WTC11 (cell line): Measurements from ENCODE around the gene FASTKD3. TPM values are rescaled to one million over a fixed set of nuclear protein-coding genes. Genes with fewer than 3 reads are reported as not detected.

ENCODE experiments used
- ATAC-seq: fragments of 200-7000 bp; cut with Tn5 transposase; 2 replicates; pipeline ENCODE4 v1.10.0; 2021; ENCODE audit warnings: mild to moderate bottlenecking, moderate library complexity
- CTCF ChIA-PET: fragments of 300-600 bp; sonication (Branson Sonifier 250); formaldehyde crosslinking; loops from one replicate; lab custom pipeline; 2021; ENCODE audit warnings: antibody characterized with exemption; lab: Charles Lee
- POLR2A ChIA-PET: fragments of 350-600 bp; sonication (Branson Sonifier 250); formaldehyde crosslinking; loops from one replicate; lab custom pipeline; 2021; ENCODE audit warnings: antibody characterized with exemption; lab: Charles Lee
- DNase-seq: peaks from one replicate; pipeline ENCODE4 v3.0.0; 2021; ENCODE audit warnings: low spot score
- H3K27ac Mint-ChIP-seq: 2 replicates; pipeline ENCODE4 v1.8.0; 2021; ENCODE audit warnings: mixed read lengths
- H3K27me3 Mint-ChIP-seq: 2 replicates; pipeline ENCODE4 v1.8.0; 2021; ENCODE audit warnings: low read depth, mild to moderate bottlenecking, moderate library complexity, mixed read lengths
- H3K36me3 Mint-ChIP-seq: 2 replicates; pipeline ENCODE4 v1.8.0; 2021; ENCODE audit warnings: mixed read lengths
- H3K4me1 Mint-ChIP-seq: 2 replicates; pipeline ENCODE4 v1.8.0; 2022; ENCODE audit warnings: mixed read lengths
- H3K4me3 Mint-ChIP-seq: 2 replicates; pipeline ENCODE4 v1.8.0; 2021; ENCODE audit warnings: mild to moderate bottlenecking, moderate library complexity, mixed read lengths
- H3K9me3 Mint-ChIP-seq: 2 replicates; pipeline ENCODE4 v1.8.0; 2021; ENCODE audit warnings: mixed read lengths
- AR ChIP-seq: fragments of 250-450 bp; sonication (Bioruptor Pico); IDR thresholded peaks from 2 replicates; pipeline ENCODE4 v1.9.0; 2021; ENCODE audit warnings: mild to moderate bottlenecking
- ATF6 ChIP-seq: sonication (generic); formaldehyde crosslinking; IDR thresholded peaks from 2 replicates; pipeline ENCODE4 v1.8.1; 2023; ENCODE audit warnings: mild to moderate bottlenecking, missing genetic modification reagents
- CREB1 ChIP-seq: sonication (generic); formaldehyde crosslinking; IDR thresholded peaks from 2 replicates; pipeline ENCODE4 v1.8.0; 2023; ENCODE audit warnings: mild to moderate bottlenecking, missing genetic modification reagents
- E2F4 ChIP-seq: sonication (generic); formaldehyde crosslinking; IDR thresholded peaks from 2 replicates; pipeline ENCODE4 v1.8.1; 2022; ENCODE audit warnings: low read depth, mild to moderate bottlenecking, moderate library complexity, missing genetic modification reagents, borderline replicate concordance
- E2F5 ChIP-seq: sonication (generic); formaldehyde crosslinking; IDR thresholded peaks from 2 replicates; pipeline ENCODE4 v1.8.1; 2022; ENCODE audit warnings: mild to moderate bottlenecking, moderate library complexity, missing genetic modification reagents
- ELF4 ChIP-seq: sonication (generic); formaldehyde crosslinking; IDR thresholded peaks from 2 replicates; pipeline ENCODE4 v1.8.1; 2022; ENCODE audit warnings: low read depth, mild to moderate bottlenecking, moderate library complexity, missing genetic modification reagents
- EMX1 ChIP-seq: fragments of 250-450 bp; sonication (Bioruptor Pico); IDR thresholded peaks from 2 replicates; pipeline ENCODE4 v1.8.0; 2021; ENCODE audit warnings: mild to moderate bottlenecking
- ESRRA ChIP-seq: sonication (generic); formaldehyde crosslinking; IDR thresholded peaks from 2 replicates; pipeline ENCODE4 v1.8.1; 2022; ENCODE audit warnings: mild to moderate bottlenecking, missing genetic modification reagents, borderline replicate concordance
- JUN ChIP-seq: sonication (generic); formaldehyde crosslinking; IDR thresholded peaks from 2 replicates; pipeline ENCODE4 v1.8.0; 2023; ENCODE audit warnings: mild to moderate bottlenecking, missing genetic modification reagents
- NFATC4 ChIP-seq: fragments of 250-450 bp; sonication (Bioruptor Pico); IDR thresholded peaks from 2 replicates; pipeline ENCODE4 v1.9.0; 2021; ENCODE audit warnings: mild to moderate bottlenecking
- OVOL2 ChIP-seq: fragments of 250-450 bp; sonication (Bioruptor Pico); IDR thresholded peaks from 2 replicates; pipeline ENCODE4 v1.9.0; 2021; ENCODE audit warnings: mild to moderate bottlenecking, borderline replicate concordance
- RORB ChIP-seq: fragments of 250-450 bp; sonication (Bioruptor Pico); IDR thresholded peaks from 2 replicates; pipeline ENCODE4 v1.9.0; 2021; ENCODE audit warnings: mild to moderate bottlenecking
- TP53 ChIP-seq: sonication (generic); formaldehyde crosslinking; IDR thresholded peaks from 2 replicates; pipeline ENCODE4 v1.8.1; 2023; ENCODE audit warnings: mild to moderate bottlenecking, missing genetic modification reagents
- USF1 ChIP-seq: sonication (generic); formaldehyde crosslinking; IDR thresholded peaks from 2 replicates; pipeline ENCODE4 v1.8.0; 2022; ENCODE audit warnings: mild to moderate bottlenecking, missing genetic modification reagents
- ZNF138 ChIP-seq: sonication (generic); formaldehyde crosslinking; conservative IDR thresholded peaks from 2 replicates; pipeline ENCODE4 v1.8.1; 2022; ENCODE audit warnings: mild to moderate bottlenecking, moderate library complexity, missing genetic modification reagents
- ZNF219 ChIP-seq: sonication (generic); formaldehyde crosslinking; IDR thresholded peaks from 2 replicates; pipeline ENCODE4 v1.8.0; 2023; ENCODE audit warnings: missing genetic modification reagents, mild to moderate bottlenecking, borderline replicate concordance
- ZNF232 ChIP-seq: sonication (generic); formaldehyde crosslinking; IDR thresholded peaks from 2 replicates; pipeline ENCODE4 v1.8.0; 2022; ENCODE audit warnings: mild to moderate bottlenecking, missing genetic modification reagents
- ZNF281 ChIP-seq: sonication (generic); formaldehyde crosslinking; IDR thresholded peaks from 2 replicates; pipeline ENCODE4 v1.8.0; 2023; ENCODE audit warnings: mild to moderate bottlenecking, missing genetic modification reagents
- ZNF317 ChIP-seq: sonication (generic); formaldehyde crosslinking; IDR thresholded peaks from 2 replicates; pipeline ENCODE4 v1.8.1; 2023; ENCODE audit warnings: low read depth, mild to moderate bottlenecking, moderate library complexity, missing genetic modification reagents, borderline replicate concordance
- ZNF532 ChIP-seq: fragments of 250-450 bp; sonication (Bioruptor Pico); IDR thresholded peaks from 2 replicates; pipeline ENCODE4 v1.9.0; 2021; ENCODE audit warnings: mild to moderate bottlenecking, borderline replicate concordance
- total RNA-seq: library from RNA; stranded (reverse); gene quantifications from 3 replicates; pipeline ENCODE4 v1.2.3, GENCODE V29; 2021

Gene FASTKD3
- total RNA-seq, 1 experiment from 2014 or later: 8.7 TPM

GRCh38 chr5:7888901-7889300, 20.1 kb upstream of the FASTKD3 start (continued):
- no peak for TF ChIP-seq ZNF532 (CRISPR knock-in tag)
- no peak for TF ChIP-seq RORB
- no peak for TF ChIP-seq JUN (CRISPR knock-in tag)
- no peak for TF ChIP-seq ZNF219 (CRISPR knock-in tag)
- no peak for TF ChIP-seq USF1 (CRISPR knock-in tag)
- TF ChIP-seq E2F4: no peak
- no peak for TF ChIP-seq ESRRA
- TF ChIP-seq TP53: no peak
- no peak for TF ChIP-seq E2F5 (CRISPR knock-in tag)
- TF ChIP-seq ZNF317 (CRISPR knock-in tag): no peak
- TF ChIP-seq AR (CRISPR knock-in tag): no peak
- no peak for TF ChIP-seq ATF6 (CRISPR knock-in tag)
- TF ChIP-seq ZNF232: no peak
- TF ChIP-seq, all 79 proteins: peak for 0

- TF ChIP-seq NFATC4 (no peak), OVOL2 (CRISPR knock-in tag) (no peak), ELF4 (no peak), EMX1 (CRISPR knock-in tag) (no peak), ZNF281 (no peak), ZNF138 (CRISPR knock-in tag) (no peak), CREB1 (CRISPR knock-in tag) (no peak)
- ATAC-seq (no peak), DNase-seq (no peak)
- ChIA-PET POLR2A (no interaction called here), CTCF (interaction anchor here (0.7 to 1.6 kb wide), 9 partner anchors 10 to 1066 kb away, joined by 3 to 12 read pairs (median 3); partner anchors contain the start of genes FASTKD3 and MTRR)
- no peak overlapping the region for H3K27ac Mint-ChIP-seq
- H3K4me3 Mint-ChIP-seq: no peak overlapping the region
- no peaks in the 10 kb centered on the region for H3K9me3 Mint-ChIP-seq
- H3K36me3 Mint-ChIP-seq: peaks cover 55% of the 10 kb centered on the region
- no peaks in the 10 kb centered on the region for H3K27me3 Mint-ChIP-seq
- no peaks in the 10 kb centered on the region for H3K4me1 Mint-ChIP-seq
Observed at GRCh38 chr5:7886849-7887475, 18.1 kb upstream of the FASTKD3 start.
